OCI-LY7 (cell line): ENCODE results near the gene SMYD1. TPM values are rescaled to one million over a fixed set of nuclear protein-coding genes. Genes with fewer than 3 reads are reported as not detected.

Source experiments
- BruUV-seq: library from RNA; stranded (reverse); fragments of 400-500 nt; replicated peaks from 2 replicates; lab custom pipeline; 2021; lab: Mats Ljungman, UMichigan
- CTCF ChIA-PET: fragments of 300-600 bp; sonication (Branson Sonifier 250); formaldehyde crosslinking; loops from one replicate; lab custom pipeline; 2022; ENCODE audit warnings: antibody characterized with exemption; ENCODE audit not compliant: unreplicated experiment; lab: Charles Lee
- POLR2A ChIA-PET: fragments of 300-600 bp; sonication (Branson Sonifier 250); formaldehyde crosslinking; loops from one replicate; lab custom pipeline; 2022; ENCODE audit warnings: antibody characterized with exemption; lab: Charles Lee
- DNase-seq: peaks from one replicate; pipeline ENCODE4 v3.0.0-alpha.2; 2015; ENCODE audit warnings: low spot score
- H2AFZ ChIP-seq: fragments of 200-600 bp; sonication (generic), shearing (Covaris generic); 2 replicates; pipeline ENCODE4 v1.6.1; 2014; ENCODE audit warnings: mild to moderate bottlenecking, antibody characterized with exemption, low read length, moderate library complexity
- H3K27ac ChIP-seq: fragments of 200-600 bp; sonication (generic); 2 replicates; pipeline ENCODE4 v1.5.1; 2014; ENCODE audit warnings: mixed run types, low read depth, mild to moderate bottlenecking, moderate library complexity, low read length, inconsistent platforms; ENCODE audit not compliant: poor library complexity, severe bottlenecking
- H3K36me3 ChIP-seq: fragments of 200-600 bp; sonication (generic); 2 replicates; pipeline ENCODE4 v1.6.1; 2014; ENCODE audit warnings: mild to moderate bottlenecking, antibody characterized with exemption, low read length, moderate library complexity, mixed read lengths; ENCODE audit not compliant: insufficient read depth
- H3K4me1 ChIP-seq: fragments of 200-600 bp; sonication (generic); 2 replicates; pipeline ENCODE4 v1.5.1; 2014; ENCODE audit warnings: mild to moderate bottlenecking, low read length; ENCODE audit not compliant: insufficient read depth, poor library complexity, severe bottlenecking
- H3K4me2 ChIP-seq: fragments of 200-600 bp; sonication (generic); 2 replicates; pipeline ENCODE4 v1.6.1; 2014; ENCODE audit warnings: mild to moderate bottlenecking, low read length
- H3K4me3 ChIP-seq: fragments of 200-600 bp; sonication (generic); 2 replicates; pipeline ENCODE4 v1.5.1; 2014; ENCODE audit warnings: mild to moderate bottlenecking, low read depth, low read length; ENCODE audit not compliant: poor library complexity, severe bottlenecking
- H3K79me2 ChIP-seq: fragments of 200-600 bp; sonication (generic); 2 replicates; pipeline ENCODE4 v1.6.1; 2016; ENCODE audit warnings: low read depth, mild to moderate bottlenecking, low read length, moderate library complexity, mixed read lengths; ENCODE audit not compliant: insufficient read depth
- H3K9me2 ChIP-seq: fragments of 200-600 bp; sonication (generic); 2 replicates; pipeline ENCODE4 v1.6.1; 2016; ENCODE audit warnings: mild to moderate bottlenecking, low read length, mixed read lengths; ENCODE audit not compliant: insufficient read depth
- H3K9me3 ChIP-seq: fragments of 200-600 bp; sonication (generic); 2 replicates; pipeline ENCODE4 v1.6.1; 2014; ENCODE audit warnings: mild to moderate bottlenecking, mixed run types, low read length, mixed read lengths
- H4K20me1 ChIP-seq: fragments of 200-600 bp; sonication (generic); 2 replicates; pipeline ENCODE4 v1.6.1; 2014; ENCODE audit warnings: mild to moderate bottlenecking, antibody characterized with exemption, low read length, moderate library complexity, mixed read lengths; ENCODE audit not compliant: insufficient read depth
- CTCF ChIP-seq: fragments of 200-600 bp; sonication (generic); conservative IDR thresholded peaks from 2 replicates; pipeline ENCODE4 v1.5.1; 2014; ENCODE audit warnings: mild to moderate bottlenecking, antibody characterized with exemption, low read length, moderate library complexity, mixed read lengths
- EZH2phosphoT487 ChIP-seq: fragments of 200-600 bp; sonication (generic); IDR thresholded peaks from 2 replicates; pipeline ENCODE4 v1.6.1; 2018; ENCODE audit warnings: low read depth, borderline replicate concordance, mild to moderate bottlenecking, mixed run types, antibody characterized with exemption, low read length, moderate library complexity, mixed read lengths
- intact Hi-C: fragments of 100-400 bp; cut with micrococcal nuclease; formaldehyde crosslinking; loops from one replicate; pipeline ENCODE4 v1.10.0; 2022; ENCODE audit not compliant: unreplicated experiment
- total RNA-seq, 2 experiments: library from RNA; depleted of rRNA in 1 of 2; stranded (reverse); fragments of >200 nt in 1 of 2; shearing (Covaris generic) in 1 of 2; gene quantifications; 2 replicates each; pipeline ENCODE4 v1.2.3, GENCODE V29; 2014 to 2022

The SMYD1 gene
- total RNA-seq, 2 experiments from 2014 or later: not detected

- no peaks in the 10 kb centered on the region for H3K4me1 ChIP-seq
- H3K4me3 ChIP-seq: no peak overlapping the region
- H2AFZ ChIP-seq: no peak overlapping the region
- intact Hi-C loops: no loop called here
- DNase-seq: no peak
- no peak overlapping the region for H3K27ac ChIP-seq
- BruUV-seq: no TSS peak
- H3K36me3 ChIP-seq: no peaks in the 10 kb centered on the region
- no peaks in the 10 kb centered on the region for H3K9me2 ChIP-seq
- no peak overlapping the region for H3K4me2 ChIP-seq
- POLR2A ChIA-PET: no interaction called here
- no peaks in the 10 kb centered on the region for H3K9me3 ChIP-seq
- no peaks in the 10 kb centered on the region for H4K20me1 ChIP-seq
- H3K79me2 ChIP-seq: no peaks in the 10 kb centered on the region
- CTCF ChIA-PET: no interaction called here
- TF ChIP-seq EZH2phosphoT487: no peak
Measured at GRCh38 chr2:88128654-88129312, 61.2 kb downstream of the SMYD1 start.

GRCh38 chr2:88129313-88129959 is 61.8 kb downstream of the SMYD1 start:
- no TSS peak for BruUV-seq
- Histone ChIP-seq H3K79me2 (no peaks in the 10 kb centered on the region), H3K27ac (no peak overlapping the region), H3K4me2 (no peak overlapping the region), H4K20me1 (no peaks in the 10 kb centered on the region), H3K9me3 (no peaks in the 10 kb centered on the region), H3K36me3 (no peaks in the 10 kb centered on the region), H3K4me3 (no peak overlapping the region), H2AFZ (no peak overlapping the region), H3K9me2 (no peaks in the 10 kb centered on the region), H3K4me1 (no peaks in the 10 kb centered on the region)
- ChIA-PET POLR2A (no interaction called here), CTCF (no interaction called here)
- intact Hi-C loops: no loop called here
- DNase-seq: no peak
- no peak for TF ChIP-seq EZH2phosphoT487
- TF ChIP-seq CTCF: no peak

GRCh38 chr2:88131201-88131998 is 63.8 kb downstream of the SMYD1 start:
- Histone ChIP-seq H3K4me2 (no peak overlapping the region), H4K20me1 (no peaks in the 10 kb centered on the region), H3K9me2 (no peaks in the 10 kb centered on the region), H3K36me3 (no peaks in the 10 kb centered on the region), H2AFZ (no peak overlapping the region), H3K27ac (no peak overlapping the region), H3K79me2 (no peaks in the 10 kb centered on the region), H3K4me3 (no peak overlapping the region), H3K4me1 (no peaks in the 10 kb centered on the region), H3K9me3 (no peaks in the 10 kb centered on the region)
- DNase-seq: no peak
- ChIA-PET CTCF (no interaction called here), POLR2A (no interaction called here)
- intact Hi-C loops: no loop called here
- no TSS peak for BruUV-seq
- no peak for TF ChIP-seq EZH2phosphoT487
- no peak for TF ChIP-seq CTCF
